Measurements from ENCODE around the gene HRH2. TPM values are rescaled to one million over a fixed set of nuclear protein-coding genes. Genes with fewer than 3 reads are reported as not detected.

Gene HRH2
- total RNA-seq, 1 experiment from 2014 or later = 3.3 TPM

- Histone ChIP-seq H4K8ac (replicated peaks; ENCODE audit: insufficient read length, low read depth, low read length) (no peak overlapping the region), H4K91ac (ENCODE audit: insufficient read length, low read depth, low read length) (no peak overlapping the region), H2BK15ac (ENCODE audit: low read depth, low read length) (no peak overlapping the region), H4K5ac (ENCODE audit: insufficient read length, low read depth, low read length) (no peak overlapping the region), H4K20me1 (ENCODE audit: control insufficient read depth, insufficient read depth, insufficient read length) (no peaks in the 10 kb centered on the region), H3K79me2 (ENCODE audit: insufficient read depth, low read length) (no peaks in the 10 kb centered on the region), H3K79me1 (ENCODE audit: insufficient read depth, low read depth, low read length, poor library complexity, severe bottlenecking) (no peaks in the 10 kb centered on the region), H2AFZ (ENCODE audit: low read length) (no peak overlapping the region), H3K27me3 (ENCODE audit: insufficient read depth, low read length) (no peaks in the 10 kb centered on the region), H3T11ph (ENCODE audit: low read length) (no peak overlapping the region), H2AK5ac (ENCODE audit: insufficient read length, low read length) (no peak overlapping the region), H3K4me2 (ENCODE audit: insufficient read depth, insufficient read length, low read length) (no peak overlapping the region), H3K14ac (ENCODE audit: insufficient read depth, low read length) (no peak overlapping the region), H3K4ac (ENCODE audit: low read depth, low read length) (no peak overlapping the region), H3K18ac (ENCODE audit: insufficient read length, low read depth, low read length) (no peak overlapping the region), H3K23me2 (ENCODE audit: insufficient read length, low read depth, low read length, poor library complexity, severe bottlenecking) (no peaks in the 10 kb centered on the region), H3K9me3 (ENCODE audit: control insufficient read depth, low read depth, low read length) (no peaks in the 10 kb centered on the region), H3K23ac (ENCODE audit: insufficient read length, low read depth, low read length) (no peak overlapping the region), H3K9ac (ENCODE audit: extremely low read depth, insufficient read length, low read length) (no peak overlapping the region), H3K27ac (ENCODE audit: insufficient read length, low read depth, low read length) (no peak overlapping the region), H2BK5ac (ENCODE audit: insufficient read length, low read length) (no peak overlapping the region), H3K4me1 (ENCODE audit: insufficient read depth, low read length) (peaks cover 5% of the 10 kb centered on the region; the same call in 1 of the 2 replicates), H2BK120ac (ENCODE audit: low read depth, low read length, poor library complexity, severe bottlenecking) (no peak overlapping the region), H3K56ac (ENCODE audit: insufficient read length, low read depth, low read length) (no peak overlapping the region), H2BK20ac (ENCODE audit: low read depth, low read length, poor library complexity, severe bottlenecking) (no peak overlapping the region), H2BK12ac (ENCODE audit: insufficient read length, low read depth, low read length) (no peak overlapping the region)
- TF ChIP-seq CTCF (conservative IDR thresholded peaks at IDR 0.05) = no peak
- Mint-ChIP-seq H3K9me3 (no peaks in the 10 kb centered on the region), H3K36me3 (ENCODE audit: insufficient read depth in 1 of 3, low read depth in 3 of 3) (peaks cover 14 to 21% (median 17%) of the 10 kb centered on the region in 3 experiments), H3K4me1 (peaks cover 10 to 27% of the 10 kb centered on the region in 2 experiments), H3K27me3 (ENCODE audit: low read depth) (no peaks in the 10 kb centered on the region; the same call in none of the 2 replicates), H3K27ac (no peak overlapping the region; a peak in 1 of 7 replicates), H3K4me3 (no peak overlapping the region)
- no peak for DNase-seq
- no CpG with 5 or more reads among the region's 13 CpGs for WGBS (ENCODE audit: extremely low coverage, insufficient read length, low lambda C conversion rate)
Measured at GRCh38 chr5:175683921-175684320, 26.1 kb downstream of the HRH2 start.
